Ishikawa (cell line): ENCODE data around the gene RRAS2.

Experiments
- CEBPB ChIP-seq: IDR thresholded peaks from 2 replicates; pipeline ENCODE4 v1.6.1; 2012
- CREB1 ChIP-seq: IDR thresholded peaks from 2 replicates; pipeline ENCODE4 v1.6.1; 2012; ENCODE audit warnings: low read depth
- EP300 ChIP-seq: IDR thresholded peaks from 2 replicates; pipeline ENCODE4 v1.6.1; 2012; ENCODE audit warnings: borderline replicate concordance
- FOXM1 ChIP-seq: IDR thresholded peaks from 2 replicates; pipeline ENCODE4 v1.6.1; 2012; ENCODE audit warnings: low read depth, borderline replicate concordance
- TAF1 ChIP-seq: IDR thresholded peaks from 2 replicates; pipeline ENCODE4 v1.6.1; 2012; ENCODE audit warnings: low read depth, mild to moderate bottlenecking
- TEAD4 ChIP-seq: IDR thresholded peaks from 2 replicates; pipeline ENCODE4 v1.6.1; 2012
- YY1 ChIP-seq: IDR thresholded peaks from 2 replicates; pipeline ENCODE4 v1.6.1; 2012; ENCODE audit warnings: low read depth
- ZBTB7A ChIP-seq: IDR thresholded peaks from 2 replicates; pipeline ENCODE4 v1.6.1; 2012; ENCODE audit warnings: low read depth
- TF ChIP-seq, protein P1 (sequence below): IDR thresholded peaks from 2 replicates; pipeline ENCODE4 v1.6.1; 2012
- TF ChIP-seq, protein P2 (sequence below): IDR thresholded peaks from 2 replicates; pipeline ENCODE4 v1.6.1; 2012; ENCODE audit warnings: low read depth, mild to moderate bottlenecking

Gene RRAS2

DNA sequence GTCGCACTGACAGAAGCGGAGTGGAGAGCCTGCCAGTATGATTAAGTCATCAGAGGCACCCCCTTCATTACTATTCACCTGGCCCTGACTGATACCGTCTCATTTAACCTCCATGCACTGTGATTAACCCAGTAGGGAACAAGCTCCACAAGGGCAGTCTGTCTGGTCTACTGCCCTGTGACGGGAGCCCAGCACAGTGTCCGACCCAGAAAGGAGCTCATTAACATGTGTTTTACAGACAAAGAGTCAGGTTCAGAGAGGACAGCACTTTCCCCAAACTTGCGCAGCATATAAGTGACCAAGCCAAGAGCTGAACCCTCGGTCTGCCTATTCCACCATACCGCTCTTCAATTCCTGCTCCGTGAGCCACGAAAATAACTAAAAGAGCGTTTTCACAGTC, 129.5 kb downstream of the RRAS2 start:
- TF ChIP-seq EP300 = no peak
- no peak for TF ChIP-seq TEAD4
- TF ChIP-seq, protein P1, sequence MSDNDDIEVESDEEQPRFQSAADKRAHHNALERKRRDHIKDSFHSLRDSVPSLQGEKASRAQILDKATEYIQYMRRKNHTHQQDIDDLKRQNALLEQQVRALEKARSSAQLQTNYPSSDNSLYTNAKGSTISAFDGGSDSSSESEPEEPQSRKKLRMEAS = no peak
- no peak for TF ChIP-seq FOXM1
- TF ChIP-seq CEBPB = no peak
- TF ChIP-seq CREB1 = no peak

DNA sequence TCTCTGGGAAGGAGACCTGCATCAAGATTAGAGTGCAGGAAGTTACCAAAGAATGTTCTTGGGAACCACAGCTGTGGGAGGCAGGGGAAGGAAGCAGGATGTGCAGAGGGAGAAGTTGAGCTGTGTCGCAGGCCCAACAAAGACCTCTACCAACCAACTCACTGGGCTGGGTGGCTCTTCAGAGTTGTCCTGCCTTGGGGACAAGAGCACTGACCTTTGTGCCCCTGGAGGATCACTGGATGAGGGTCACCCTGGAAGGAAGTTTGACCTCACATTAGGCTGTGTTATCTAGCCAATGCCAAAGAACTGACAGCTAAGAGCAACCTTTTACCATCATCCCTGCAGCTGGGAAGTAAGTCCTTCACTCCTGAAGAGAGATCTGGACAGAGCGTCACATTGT, 130.6 kb downstream of the RRAS2 start:
- no peak for TF ChIP-seq TAF1
- TF ChIP-seq YY1 = no peak
- TF ChIP-seq, protein P2, sequence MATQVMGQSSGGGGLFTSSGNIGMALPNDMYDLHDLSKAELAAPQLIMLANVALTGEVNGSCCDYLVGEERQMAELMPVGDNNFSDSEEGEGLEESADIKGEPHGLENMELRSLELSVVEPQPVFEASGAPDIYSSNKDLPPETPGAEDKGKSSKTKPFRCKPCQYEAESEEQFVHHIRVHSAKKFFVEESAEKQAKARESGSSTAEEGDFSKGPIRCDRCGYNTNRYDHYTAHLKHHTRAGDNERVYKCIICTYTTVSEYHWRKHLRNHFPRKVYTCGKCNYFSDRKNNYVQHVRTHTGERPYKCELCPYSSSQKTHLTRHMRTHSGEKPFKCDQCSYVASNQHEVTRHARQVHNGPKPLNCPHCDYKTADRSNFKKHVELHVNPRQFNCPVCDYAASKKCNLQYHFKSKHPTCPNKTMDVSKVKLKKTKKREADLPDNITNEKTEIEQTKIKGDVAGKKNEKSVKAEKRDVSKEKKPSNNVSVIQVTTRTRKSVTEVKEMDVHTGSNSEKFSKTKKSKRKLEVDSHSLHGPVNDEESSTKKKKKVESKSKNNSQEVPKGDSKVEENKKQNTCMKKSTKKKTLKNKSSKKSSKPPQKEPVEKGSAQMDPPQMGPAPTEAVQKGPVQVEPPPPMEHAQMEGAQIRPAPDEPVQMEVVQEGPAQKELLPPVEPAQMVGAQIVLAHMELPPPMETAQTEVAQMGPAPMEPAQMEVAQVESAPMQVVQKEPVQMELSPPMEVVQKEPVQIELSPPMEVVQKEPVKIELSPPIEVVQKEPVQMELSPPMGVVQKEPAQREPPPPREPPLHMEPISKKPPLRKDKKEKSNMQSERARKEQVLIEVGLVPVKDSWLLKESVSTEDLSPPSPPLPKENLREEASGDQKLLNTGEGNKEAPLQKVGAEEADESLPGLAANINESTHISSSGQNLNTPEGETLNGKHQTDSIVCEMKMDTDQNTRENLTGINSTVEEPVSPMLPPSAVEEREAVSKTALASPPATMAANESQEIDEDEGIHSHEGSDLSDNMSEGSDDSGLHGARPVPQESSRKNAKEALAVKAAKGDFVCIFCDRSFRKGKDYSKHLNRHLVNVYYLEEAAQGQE = no peak
- TF ChIP-seq EP300 = no peak
- TF ChIP-seq ZBTB7A = no peak
- TF ChIP-seq, protein P1 = no peak
